ENCODE data around the gene CAMK2B.
A peak's percentile ranks its signal among the peaks of the same experiment; 100 is the strongest.

CAMK2B gene

GRCh38 chr7:44313016-44313415 is 12.4 kb downstream of the CAMK2B start:
- Histone ChIP-seq H3K36me3 (no peaks in the 10 kb centered on the region), H3K27me3 (peaks cover 29% of the 10 kb centered on the region), H4K20me1 (peaks cover 9% of the 10 kb centered on the region; the same call in 1 of the 2 replicates), H3K4me1 (peaks cover 23% of the 10 kb centered on the region), H3K9me3 (no peaks in the 10 kb centered on the region), H3K4me3 (no peak overlapping the region), H3K4me2 (no peak overlapping the region), H3K27ac (no peak overlapping the region), H3K9ac (no peak overlapping the region)
- TF ChIP-seq Cebpa-rat (IDR thresholded peaks at IDR 0.05): no peak

GRCh38 chr7:44311561-44312495 is 13.6 kb downstream of the CAMK2B start:
- no peaks in the 10 kb centered on the region for H3K9me3 ChIP-seq
- no peak overlapping the region; the same call in 1 of the 2 replicates for H3K4me2 ChIP-seq
- H3K9ac ChIP-seq: no peak overlapping the region
- H3K4me3 ChIP-seq: no peak overlapping the region
- H4K20me1 ChIP-seq: peaks cover 9% of the 10 kb centered on the region; the same call in 1 of the 2 replicates
- H3K4me1 ChIP-seq: peaks cover 23% of the 10 kb centered on the region
- no peak for TF ChIP-seq Cebpa-rat (IDR thresholded peaks at IDR 0.05)
- H3K27me3 ChIP-seq: peaks cover 34% of the 10 kb centered on the region
- no peak overlapping the region for H3K27ac ChIP-seq
- H3K36me3 ChIP-seq: no peaks in the 10 kb centered on the region

GRCh38 chr7:44310221-44310848 is 15.1 kb downstream of the CAMK2B start:
- peaks cover 28% of the 10 kb centered on the region for H3K4me1 ChIP-seq
- peaks cover 34% of the 10 kb centered on the region for H3K27me3 ChIP-seq
- H3K9ac ChIP-seq: 0 out of 2 replicates have a peak overlapping the region, but pooled peaks have one; percentile 22
- peak overlapping the region; percentile 73 for H3K4me2 ChIP-seq
- H4K20me1 ChIP-seq: peaks cover 9% of the 10 kb centered on the region; the same call in 1 of the 2 replicates
- no peak overlapping the region for H3K27ac ChIP-seq
- no peaks in the 10 kb centered on the region for H3K36me3 ChIP-seq
- no peaks in the 10 kb centered on the region for H3K9me3 ChIP-seq
- TF ChIP-seq Cebpa-rat (IDR thresholded peaks at IDR 0.05): no peak
- H3K4me3 ChIP-seq: peak overlapping the region; percentile 61

- H3K4me2 ChIP-seq: peak overlapping the region; percentile 73
- no peaks in the 10 kb centered on the region for H3K9me3 ChIP-seq
- H3K27me3 ChIP-seq: peaks cover 34% of the 10 kb centered on the region
- H3K4me3 ChIP-seq: peak overlapping the region; percentile 61
- TF ChIP-seq Cebpa-rat (IDR thresholded peaks at IDR 0.05): no peak
- 0 out of 2 replicates have a peak overlapping the region, but pooled peaks have one; percentile 22 for H3K9ac ChIP-seq
- peaks cover 28% of the 10 kb centered on the region for H3K4me1 ChIP-seq
- H3K27ac ChIP-seq: no peak overlapping the region
- no peaks in the 10 kb centered on the region for H3K36me3 ChIP-seq
- H4K20me1 ChIP-seq: peaks cover 9% of the 10 kb centered on the region; the same call in 1 of the 2 replicates
Measured at GRCh38 chr7:44309271-44310091, 15.9 kb downstream of the CAMK2B start.

- Histone ChIP-seq H3K27ac (no peak overlapping the region), H3K4me1 (peaks cover 28% of the 10 kb centered on the region), H3K9me3 (no peaks in the 10 kb centered on the region), H3K9ac (no peak overlapping the region), H4K20me1 (peaks cover 9% of the 10 kb centered on the region; the same call in 1 of the 2 replicates), H3K4me3 (no peak overlapping the region), H3K4me2 (peak overlapping the region; percentile 73), H3K27me3 (peaks cover 34% of the 10 kb centered on the region), H3K36me3 (no peaks in the 10 kb centered on the region)
- no peak for TF ChIP-seq Cebpa-rat (IDR thresholded peaks at IDR 0.05)
Measured at GRCh38 chr7:44308596-44309270, 16.7 kb downstream of the CAMK2B start.

- Histone ChIP-seq H3K27ac (no peak overlapping the region), H3K27me3 (peaks cover 34% of the 10 kb centered on the region), H3K4me2 (no peak overlapping the region), H3K4me3 (no peak overlapping the region), H3K4me1 (peaks cover 28% of the 10 kb centered on the region), H3K36me3 (no peaks in the 10 kb centered on the region), H3K9me3 (no peaks in the 10 kb centered on the region), H3K9ac (no peak overlapping the region), H4K20me1 (peaks cover 9% of the 10 kb centered on the region; the same call in 1 of the 2 replicates)
- no peak for TF ChIP-seq Cebpa-rat (IDR thresholded peaks at IDR 0.05)
Measured at GRCh38 chr7:44307905-44308595, 17.3 kb downstream of the CAMK2B start.

- H3K9me3 ChIP-seq: no peaks in the 10 kb centered on the region
- H3K27ac ChIP-seq: no peak overlapping the region
- no peaks in the 10 kb centered on the region for H3K36me3 ChIP-seq
- TF ChIP-seq Cebpa-rat (IDR thresholded peaks at IDR 0.05): no peak
- H4K20me1 ChIP-seq: peaks cover 9% of the 10 kb centered on the region; the same call in 1 of the 2 replicates
- no peak overlapping the region for H3K9ac ChIP-seq
- H3K27me3 ChIP-seq: peaks cover 34% of the 10 kb centered on the region
- no peak overlapping the region for H3K4me2 ChIP-seq
- peaks cover 28% of the 10 kb centered on the region for H3K4me1 ChIP-seq
- no peak overlapping the region for H3K4me3 ChIP-seq
Measured at GRCh38 chr7:44307301-44307900, 18.0 kb downstream of the CAMK2B start.

GRCh38 chr7:44306606-44307005 is 18.8 kb downstream of the CAMK2B start:
- no peak overlapping the region for H3K9ac ChIP-seq
- H3K4me1 ChIP-seq: peaks cover 26% of the 10 kb centered on the region
- peaks cover 9% of the 10 kb centered on the region; the same call in 1 of the 2 replicates for H4K20me1 ChIP-seq
- H3K9me3 ChIP-seq: no peaks in the 10 kb centered on the region
- H3K27ac ChIP-seq: no peak overlapping the region
- TF ChIP-seq Cebpa-rat (IDR thresholded peaks at IDR 0.05): no peak
- H3K36me3 ChIP-seq: no peaks in the 10 kb centered on the region
- peak overlapping the region; percentile 4; the same call in 1 of the 2 replicates for H3K4me2 ChIP-seq
- H3K27me3 ChIP-seq: peaks cover 34% of the 10 kb centered on the region
- H3K4me3 ChIP-seq: no peak overlapping the region

Data from BLaER1 (cell line).